UCSD-AML1 (cell line): ENCODE data around the gene IGSF9.

Experiments used
- DNase-seq: peaks from one replicate; lab custom pipeline; 2025; ENCODE audit not compliant: unreplicated experiment; lab: John Stamatoyannopoulos, UW

IGSF9 gene

DNA sequence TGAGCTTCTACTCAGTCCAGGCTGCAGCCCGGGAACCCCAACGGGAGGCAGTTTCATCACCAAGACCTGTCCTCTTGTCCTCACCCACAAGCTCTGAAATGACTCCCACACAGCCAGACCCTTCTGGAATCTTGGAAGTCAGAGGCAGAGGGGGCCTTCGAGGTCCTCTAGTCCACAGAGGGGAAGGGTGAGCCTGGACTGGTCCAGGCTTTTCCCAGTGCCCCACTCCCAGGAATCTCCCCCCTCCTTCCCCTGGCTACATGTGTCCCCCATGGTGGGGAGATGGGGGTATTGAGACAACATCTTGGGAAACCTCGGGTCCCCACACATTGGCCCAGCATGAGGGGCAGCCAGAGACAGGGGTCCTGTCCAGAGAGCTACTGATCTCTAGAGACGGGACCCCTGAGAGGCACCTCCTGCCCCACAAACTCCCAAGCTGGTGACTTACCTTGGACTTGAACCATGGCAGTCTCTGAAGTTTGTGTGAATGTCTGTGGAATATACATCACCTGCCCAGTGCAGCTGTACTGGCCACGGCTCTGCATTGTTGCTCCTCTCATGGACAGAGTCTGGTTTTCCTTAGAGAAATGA is 28.0 kb upstream of the IGSF9 start:
- no peak for DNase-seq

DNA sequence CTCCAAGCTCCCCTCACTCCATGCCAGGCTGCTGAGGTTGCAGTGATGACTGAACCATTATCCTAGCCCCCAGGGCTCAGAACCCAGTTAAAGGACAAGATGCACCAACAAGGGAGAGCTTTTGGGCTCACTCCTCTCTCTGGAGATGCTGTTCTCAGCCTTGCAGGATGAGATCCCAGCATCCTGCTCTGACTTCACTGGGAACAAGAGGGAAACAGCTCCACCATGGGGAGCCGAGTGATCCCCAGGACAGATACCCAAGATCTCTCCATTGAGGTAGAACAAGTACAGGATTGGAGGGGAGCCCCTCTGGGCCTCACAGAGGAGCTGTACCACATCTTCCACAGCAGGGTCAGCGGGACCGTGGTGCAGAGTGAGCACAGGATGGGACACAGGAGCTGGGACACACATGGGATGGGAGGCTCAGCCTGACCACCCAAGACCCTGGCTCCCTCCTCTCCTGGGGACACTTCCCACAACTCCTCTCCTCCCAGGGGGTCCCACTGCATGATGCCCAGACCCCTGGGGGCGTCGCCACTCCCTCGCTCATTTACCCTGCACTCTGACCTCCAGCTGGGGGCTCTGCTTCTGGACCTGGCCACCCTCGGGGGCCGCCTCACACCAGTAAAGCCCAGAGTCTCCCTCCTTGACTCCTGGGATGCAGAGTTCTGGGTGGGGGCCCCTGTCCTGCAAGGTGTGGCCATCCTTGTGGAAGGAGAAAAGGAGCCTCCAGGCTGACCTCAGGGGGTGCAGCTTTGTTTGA is 27.2 kb upstream of the IGSF9 start:
- DNase-seq: no peak

DNA sequence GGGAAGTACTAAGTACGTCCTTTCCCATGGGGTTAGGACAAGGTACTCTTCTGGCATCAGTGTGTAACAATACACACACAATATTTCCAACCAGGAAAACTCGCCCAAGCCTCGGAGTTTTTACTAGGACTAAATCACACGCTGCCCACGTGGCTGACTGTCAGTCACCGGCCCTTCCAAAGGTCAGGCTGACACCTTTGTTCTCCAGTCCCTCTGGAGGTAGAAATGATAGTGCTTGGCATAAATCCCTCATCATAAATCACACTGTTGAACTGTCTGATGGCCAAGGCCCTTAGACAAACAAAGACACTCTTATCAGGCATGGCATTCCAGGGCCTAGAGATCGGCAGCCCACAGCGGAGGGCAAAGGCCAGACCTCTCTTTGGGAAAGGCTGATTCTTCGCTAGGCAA is 25.5 kb upstream of the IGSF9 start:
- DNase-seq: no peak

DNA sequence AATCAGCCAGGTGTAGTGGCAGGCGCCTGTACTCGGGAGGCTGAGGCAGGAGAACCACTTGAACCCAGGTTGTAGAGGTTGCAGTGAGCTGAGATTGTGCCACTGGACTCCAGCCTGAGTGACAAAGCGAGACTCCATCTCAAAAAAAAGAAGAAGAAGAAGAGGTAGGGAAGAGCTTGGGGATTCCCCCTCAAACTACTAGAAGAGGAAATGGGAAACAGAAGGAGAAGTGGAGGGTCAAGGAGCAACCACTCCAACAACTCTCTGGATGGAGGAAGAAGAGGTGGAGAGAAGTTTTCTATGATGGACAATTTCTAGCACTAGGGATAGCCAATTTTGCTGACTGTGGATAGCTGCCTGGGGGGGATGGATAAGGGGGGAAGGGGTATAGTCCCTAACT is 23.5 kb upstream of the IGSF9 start:
- no peak for DNase-seq

- DNase-seq: no peak
Measured at GRCh38 chr1:159965263-159965662, 19.9 kb upstream of the IGSF9 start.

DNA sequence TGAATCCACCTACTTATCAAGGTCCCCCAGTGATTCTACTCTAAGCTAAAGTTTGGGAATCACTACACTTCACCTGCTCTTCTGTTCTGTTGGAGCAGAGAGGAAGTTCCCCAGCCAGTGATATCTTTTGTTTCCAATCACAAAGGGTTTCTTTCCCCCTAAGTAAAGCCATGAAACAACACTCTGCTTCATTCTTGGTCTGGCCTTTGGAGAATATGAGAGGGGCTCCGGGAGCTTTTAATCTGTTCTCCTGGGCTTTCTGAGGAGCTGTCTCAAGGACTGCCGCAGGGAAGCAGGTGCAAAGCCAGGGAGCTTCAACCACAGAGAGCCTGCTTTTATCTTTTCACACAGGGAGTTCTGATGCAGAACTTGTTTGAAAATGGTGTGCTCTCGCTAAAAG is 18.7 kb upstream of the IGSF9 start:
- DNase-seq: no peak

DNA sequence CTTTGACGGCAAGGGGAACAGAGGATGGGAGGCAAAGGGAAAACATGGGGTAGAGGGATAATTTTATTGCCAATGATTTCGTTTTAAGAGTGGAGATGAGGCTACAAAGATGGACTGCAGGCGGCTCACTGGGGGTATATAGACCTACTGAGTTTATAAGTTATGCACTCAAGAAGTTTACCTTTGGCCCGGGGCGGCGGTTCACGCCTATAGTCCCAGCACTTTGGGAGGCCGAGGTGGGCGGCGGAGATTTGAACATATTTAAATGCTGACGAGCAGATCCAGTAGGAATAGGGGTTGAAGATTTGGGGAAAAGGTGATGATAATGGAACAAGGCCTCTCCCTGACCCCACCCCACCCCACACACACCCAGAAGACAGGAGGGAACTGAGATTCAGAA is 16.8 kb upstream of the IGSF9 start:
- DNase-seq: no peak

- DNase-seq: no peak
Measured at GRCh38 chr1:159961636-159962035, 16.2 kb upstream of the IGSF9 start.

- no peak for DNase-seq
Measured at GRCh38 chr1:159960721-159961381, 15.4 kb upstream of the IGSF9 start.

GRCh38 chr1:159959451-159959850 is 14.0 kb upstream of the IGSF9 start:
- DNase-seq: no peak

DNA sequence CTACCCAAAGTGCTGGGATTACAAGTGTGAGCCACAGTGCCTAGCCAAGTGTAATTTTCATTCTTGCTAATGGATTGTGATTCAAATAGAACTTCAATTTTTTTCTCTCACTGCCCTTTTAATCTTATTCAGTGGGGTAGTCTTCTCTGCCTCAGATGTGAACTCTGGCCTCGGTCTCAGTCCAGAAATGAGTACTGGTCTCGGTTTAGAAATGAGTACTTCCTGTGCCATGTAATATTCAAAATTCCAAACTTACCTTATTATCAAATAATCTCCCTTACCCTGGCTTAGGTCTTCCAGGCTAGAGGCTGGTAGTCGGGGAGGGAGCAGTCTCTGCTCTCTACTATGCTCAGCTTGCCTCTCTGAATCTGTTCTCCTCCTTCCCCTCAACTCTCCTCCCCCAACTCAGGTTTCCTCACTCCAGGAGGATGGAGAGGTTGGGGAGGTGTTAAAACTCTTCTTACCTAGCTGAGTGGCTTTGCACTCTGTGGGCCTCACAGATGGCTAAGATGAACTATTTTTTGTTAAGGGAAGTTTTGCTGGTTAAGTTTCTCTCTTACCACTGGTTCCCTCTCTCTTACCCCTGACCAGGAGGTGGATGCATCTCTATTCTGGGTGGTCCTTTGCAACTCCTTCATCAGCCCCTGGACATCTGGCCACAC is 13.4 kb upstream of the IGSF9 start:
- DNase-seq: no peak

DNA sequence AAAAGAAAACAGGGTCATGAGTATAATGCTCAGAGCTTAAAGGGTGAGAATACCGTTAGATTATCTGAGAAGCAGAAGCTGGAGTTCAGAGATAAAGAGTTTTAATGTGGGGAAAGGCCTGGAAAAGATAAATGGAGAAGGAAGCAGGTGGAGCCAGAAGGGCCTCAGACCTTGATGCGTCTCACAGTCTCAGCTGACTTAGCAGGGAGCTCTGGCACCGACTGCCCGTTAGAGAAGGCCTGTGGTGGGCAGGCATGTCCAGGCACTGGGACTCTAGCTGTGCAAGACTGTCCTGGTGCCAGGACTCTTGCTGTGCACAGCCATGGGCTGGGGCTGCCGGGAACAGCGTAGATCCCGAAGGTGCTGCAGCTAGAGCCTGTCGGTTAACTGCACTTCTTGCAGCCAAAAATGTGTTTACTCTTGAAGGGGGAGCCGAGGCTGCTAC is 12.4 kb upstream of the IGSF9 start:
- DNase-seq: no peak

DNA sequence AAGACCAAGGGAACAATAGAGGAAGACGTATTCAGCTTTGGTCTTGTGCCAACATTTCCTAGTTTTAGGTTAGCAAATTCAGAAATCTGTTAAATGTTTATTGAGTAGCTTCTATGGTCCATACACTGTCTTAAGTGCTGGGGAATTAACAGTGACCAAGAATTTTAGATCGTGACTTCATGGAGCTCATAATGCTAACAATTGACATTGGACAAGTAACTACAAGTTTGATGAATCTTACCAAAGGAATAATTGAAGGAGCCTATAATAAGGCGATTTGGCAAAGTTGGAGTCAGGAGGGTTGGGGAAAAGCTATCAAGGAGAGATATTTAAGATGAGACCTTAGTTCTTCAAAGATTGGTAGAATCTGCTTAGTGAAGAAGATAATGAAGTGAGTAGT is 10.0 kb upstream of the IGSF9 start:
- DNase-seq: no peak

DNA sequence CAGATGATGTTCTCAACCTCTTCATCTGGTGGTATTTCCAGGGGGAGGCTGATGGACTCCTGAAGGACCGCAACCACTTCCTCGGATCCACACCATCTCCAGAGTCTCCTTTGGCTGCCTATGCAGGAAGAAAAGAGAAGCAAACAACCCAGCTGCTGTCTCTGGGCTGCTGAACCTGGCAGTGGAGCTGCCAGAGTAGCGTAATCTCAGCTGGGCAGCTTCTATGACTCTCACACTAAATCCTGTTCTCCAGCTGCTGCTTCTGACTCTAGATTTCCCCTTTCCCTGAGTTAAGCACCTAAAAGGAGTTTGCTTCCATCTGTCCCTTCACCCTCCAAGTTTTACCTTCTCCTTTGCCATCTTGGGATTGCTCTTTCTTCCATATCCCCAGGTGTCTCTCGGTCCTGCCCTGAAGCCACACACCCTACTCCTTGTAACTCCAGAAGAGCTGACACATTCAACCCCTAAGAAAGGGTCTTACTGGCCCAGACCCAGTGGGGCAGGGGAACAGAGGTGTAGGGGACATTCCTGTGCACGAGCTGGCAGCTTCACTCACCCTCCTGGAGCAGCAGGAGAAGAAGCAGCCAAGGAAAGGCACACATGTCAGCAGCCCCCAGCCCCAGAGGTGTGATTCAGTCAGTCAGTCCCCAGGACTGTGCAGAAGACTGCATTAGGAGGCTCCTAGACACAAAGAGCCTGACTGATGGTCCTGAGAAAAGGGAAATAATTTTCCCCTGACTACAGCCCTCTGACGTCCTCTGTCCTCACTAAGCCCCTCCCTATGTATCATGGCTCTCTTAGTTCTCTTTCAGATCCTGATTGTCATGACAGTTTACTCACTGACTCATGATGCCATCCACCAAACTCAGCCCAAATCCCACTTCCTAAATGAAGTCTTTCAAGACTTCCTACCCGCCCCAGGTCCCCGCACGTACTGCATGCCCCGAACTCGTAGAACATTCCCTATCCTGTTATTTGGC is 8.4 kb upstream of the IGSF9 start, which contains the start of gene SLAMF9:
SLAMF9 (minus strand) TSS at position 702 of the 980 bp plus-strand sequence; CDS start at position 602, 100 bp downstream.
- no peak for DNase-seq

DNA sequence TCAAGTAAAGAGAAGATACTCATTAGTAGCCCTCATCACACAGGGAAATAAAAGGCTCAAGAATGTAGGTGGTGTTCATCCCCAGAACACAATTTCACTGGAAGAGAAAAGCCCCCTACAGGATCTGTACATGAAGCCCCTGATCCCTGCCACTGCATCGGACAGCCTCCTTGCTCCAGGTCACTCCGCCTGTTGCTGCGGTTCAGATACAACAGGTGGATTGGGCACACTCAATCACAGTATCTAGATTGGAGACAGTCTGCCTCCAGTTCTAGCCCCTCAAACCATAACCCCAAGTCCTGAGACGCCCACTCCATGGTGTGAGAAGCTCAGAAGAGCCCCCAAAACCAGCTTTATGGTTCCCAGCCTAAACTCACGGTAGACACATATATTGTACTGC is 7.5 kb upstream of the IGSF9 start:
- no peak for DNase-seq

DNA sequence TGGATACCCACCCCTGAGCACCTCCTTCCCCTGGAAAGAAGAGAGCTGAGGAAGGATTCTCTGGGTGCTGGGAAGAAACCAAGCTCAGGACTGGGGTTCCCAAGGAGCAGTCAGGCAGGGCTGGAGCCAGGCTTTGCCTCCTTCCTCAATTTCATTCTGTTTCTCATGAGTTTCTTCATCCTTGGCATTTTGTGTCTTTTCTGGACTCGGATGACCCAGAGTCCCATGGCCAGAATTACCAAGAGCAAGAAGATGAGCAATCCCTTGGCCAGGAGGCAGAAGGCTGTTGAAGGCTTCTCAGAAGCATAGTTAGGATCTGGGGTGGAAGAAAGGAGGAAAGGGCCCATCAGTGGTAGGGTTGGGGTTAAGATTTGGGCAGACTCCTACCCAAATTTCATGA is 6.1 kb upstream of the IGSF9 start:
- no peak for DNase-seq

DNA sequence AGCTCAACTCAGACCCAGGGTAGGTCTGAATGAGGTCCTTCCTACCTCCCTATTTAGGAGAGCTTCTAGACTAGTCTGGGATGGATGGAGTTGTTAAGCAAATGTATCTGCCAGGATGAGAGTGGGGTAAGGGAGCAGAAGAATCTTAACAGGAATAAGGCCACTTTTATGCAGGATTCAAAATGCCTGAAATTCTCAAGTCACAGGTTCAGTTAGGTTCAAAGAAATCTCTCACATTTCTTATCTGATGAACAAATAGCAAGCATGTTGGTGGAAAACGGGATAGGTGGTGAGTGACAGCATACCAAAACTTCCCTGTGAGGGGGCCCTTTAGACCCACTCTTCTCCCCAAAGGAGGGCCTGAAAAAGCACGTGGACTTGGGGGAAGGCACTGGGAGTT is 5.6 kb upstream of the IGSF9 start:
- no peak for DNase-seq

GRCh38 chr1:159949981-159950381 is 4.6 kb upstream of the IGSF9 start:
- no peak for DNase-seq

DNA sequence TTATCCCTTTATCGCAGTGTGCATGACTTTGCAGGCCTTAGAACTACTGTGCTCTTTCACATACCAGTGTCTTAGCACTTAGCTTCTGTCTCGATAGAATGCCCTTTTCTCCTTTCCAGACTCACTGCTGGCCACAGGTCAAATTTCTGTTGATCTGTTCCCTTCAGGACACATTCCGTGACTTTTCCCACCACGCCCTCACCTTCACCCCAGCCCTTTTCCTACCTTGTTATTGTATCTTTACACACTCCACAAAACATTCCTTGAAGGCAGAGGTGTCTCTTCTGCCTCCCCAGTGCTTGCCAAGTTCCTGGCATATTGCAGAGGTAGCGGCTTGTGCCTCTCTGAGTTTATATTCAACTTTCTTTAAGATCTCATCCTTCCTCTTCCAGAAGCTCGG is 3.7 kb upstream of the IGSF9 start:
- DNase-seq: no peak

DNA sequence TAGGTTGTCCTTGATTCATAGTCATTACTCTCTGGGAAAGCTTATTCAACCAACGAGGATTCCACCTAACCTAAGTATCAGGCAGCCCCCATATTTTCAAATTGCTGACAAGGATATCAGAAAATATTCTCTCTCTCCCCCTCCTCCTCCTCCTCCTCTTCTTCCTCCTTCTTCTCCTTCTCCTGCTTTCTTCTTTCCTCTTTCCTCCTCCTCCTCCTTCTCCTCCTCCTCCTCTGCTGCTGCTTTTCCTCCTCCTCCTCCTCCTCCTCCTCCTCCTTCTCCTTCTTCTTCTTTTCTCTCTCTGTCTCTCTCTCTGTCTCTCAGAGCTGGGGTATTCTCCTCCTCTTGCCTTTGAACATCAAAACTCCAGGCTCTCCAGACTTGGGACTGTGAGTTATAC is 2.5 kb upstream of the IGSF9 start:
- no peak for DNase-seq
